ENCODE data around the gene AGER. TPM values are rescaled to one million over a fixed set of nuclear protein-coding genes. Genes with fewer than 3 reads are reported as not detected.
"Not testable (repeated sequence)": the region's sequence is repeated elsewhere in the genome, so short reads cannot be mapped to it uniquely, and the experiment has no call there.

The AGER gene
- total RNA-seq, 4 donors from 2014 or later = 0.59 to 12.4 (median 2.5) TPM; not detected in 1

- no peaks in the 10 kb centered on the region for H3K27me3 ChIP-seq
- no peak for TF ChIP-seq CTCF (IDR thresholded peaks at IDR 0.05)
- no peak for TF ChIP-seq POLR2A (IDR thresholded peaks at IDR 0.05)
- no peaks in the 10 kb centered on the region for H3K4me1 ChIP-seq
- H3K36me3 ChIP-seq = no peaks in the 10 kb centered on the region
- no peak overlapping the region for H3K27ac ChIP-seq
- no peak overlapping the region for H3K4me3 ChIP-seq
- intact Hi-C loops (cut with DNase I; ENCODE audit: low total_unique reads) = no loop called here
- DNase-seq = no peak
- H3K9me3 ChIP-seq = no peaks in the 10 kb centered on the region
Measured at GRCh38 chr6:32146287-32146686, 37.8 kb downstream of the AGER start.

- intact Hi-C loops (cut with DNase I; ENCODE audit: low total_unique reads); H3K27ac ChIP-seq; H3K9me3 ChIP-seq; H3K36me3 ChIP-seq; H3K4me3 ChIP-seq; H3K4me1 ChIP-seq; H3K27me3 ChIP-seq; DNase-seq: not testable (repeated sequence)
Measured at GRCh38 chr6:32144238-32144637, 39.8 kb downstream of the AGER start.

GRCh38 chr6:32140420-32141046 lies 43.5 kb downstream of the AGER start:
- Histone ChIP-seq H3K36me3 (no peaks in the 10 kb centered on the region), H3K4me1 (no peaks in the 10 kb centered on the region), H3K4me3 (no peak overlapping the region), H3K27ac (no peak overlapping the region), H3K9me3 (no peaks in the 10 kb centered on the region), H3K27me3 (no peaks in the 10 kb centered on the region)
- DNase-seq = no peak
- intact Hi-C loops (cut with DNase I; ENCODE audit: low total_unique reads) = no loop called here
- TF ChIP-seq POLR2A (IDR thresholded peaks at IDR 0.05) (no peak), CTCF (IDR thresholded peaks at IDR 0.05) (no peak)

GRCh38 chr6:32139590-32139989 lies 44.5 kb downstream of the AGER start:
- no peaks in the 10 kb centered on the region for H3K9me3 ChIP-seq
- H3K4me1 ChIP-seq = no peaks in the 10 kb centered on the region
- DNase-seq = no peak
- H3K27ac ChIP-seq = no peak overlapping the region
- no peak for TF ChIP-seq CTCF (IDR thresholded peaks at IDR 0.05)
- no peak for TF ChIP-seq POLR2A (IDR thresholded peaks at IDR 0.05)
- no peaks in the 10 kb centered on the region for H3K36me3 ChIP-seq
- no peaks in the 10 kb centered on the region for H3K27me3 ChIP-seq
- no peak overlapping the region for H3K4me3 ChIP-seq
- intact Hi-C loops (cut with DNase I; ENCODE audit: low total_unique reads) = no loop called here

- intact Hi-C loops (cut with DNase I; ENCODE audit: low total_unique reads) = no loop called here
- TF ChIP-seq CTCF (IDR thresholded peaks at IDR 0.05) (no peak), POLR2A (IDR thresholded peaks at IDR 0.05) (no peak)
- H3K36me3 ChIP-seq = no peaks in the 10 kb centered on the region
Measured at GRCh38 chr6:32137454-32137853, 46.6 kb downstream of the AGER start.

GRCh38 chr6:32133786-32134185 lies 50.3 kb downstream of the AGER start:
- H3K4me1 ChIP-seq = peaks cover 0 to 8% of the 10 kb centered on the region in 2 donors
- H3K27ac ChIP-seq = no peak overlapping the region
- no peaks in the 10 kb centered on the region for H3K36me3 ChIP-seq
- H3K9me3 ChIP-seq = no peaks in the 10 kb centered on the region
- intact Hi-C loops (cut with DNase I; ENCODE audit: low total_unique reads) = no loop called here
- H3K27me3 ChIP-seq = no peaks in the 10 kb centered on the region
- DNase-seq = no peak
- no peak for TF ChIP-seq POLR2A (IDR thresholded peaks at IDR 0.05)
- TF ChIP-seq CTCF (IDR thresholded peaks at IDR 0.05) = no peak
- no peak overlapping the region for H3K4me3 ChIP-seq

More at GRCh38 chr6:32137454-32137853, 46.6 kb downstream of the AGER start:
- Histone ChIP-seq H3K27me3 (no peaks in the 10 kb centered on the region), H3K9me3 (no peaks in the 10 kb centered on the region), H3K27ac (no peak overlapping the region), H3K4me3 (no peak overlapping the region), H3K4me1 (no peaks in the 10 kb centered on the region)
- DNase-seq = no peak
